Activated CD4-positive, alpha-beta T cell treated with anti-CD3 and anti-CD28 coated beads, Interleukin-2, Interleukin-4, amounts not matched to agents 100 ng/mL and 50 ng/mL, durations not matched to agents 16 hours and 8 hours (primary cell): Measurements from ENCODE around the gene PPFIA2.
"Not testable (repeated sequence)": the region's sequence is repeated elsewhere in the genome, so short reads cannot be mapped to it uniquely, and the experiment has no call there.

Experiments used
- DNase-seq: peaks from one replicate; pipeline ENCODE4 v3.0.0-alpha.2; 2020; ENCODE audit warnings: low spot score

Gene PPFIA2

GRCh38 chr12:81261508-81262207 lies 497.5 kb downstream of the PPFIA2 start:
- no peak for DNase-seq

- DNase-seq, result no peak
These were observed 499.8 kb downstream of the PPFIA2 start for GRCh38 chr12:81259360-81259759.

GRCh38 chr12:81257947-81258551 lies 501.1 kb downstream of the PPFIA2 start:
- DNase-seq, result no peak

GRCh38 chr12:81255947-81256346 lies 503.2 kb downstream of the PPFIA2 start:
- no peak for DNase-seq

GRCh38 chr12:81255456-81255855 lies 503.7 kb downstream of the PPFIA2 start:
- no peak for DNase-seq

DNA sequence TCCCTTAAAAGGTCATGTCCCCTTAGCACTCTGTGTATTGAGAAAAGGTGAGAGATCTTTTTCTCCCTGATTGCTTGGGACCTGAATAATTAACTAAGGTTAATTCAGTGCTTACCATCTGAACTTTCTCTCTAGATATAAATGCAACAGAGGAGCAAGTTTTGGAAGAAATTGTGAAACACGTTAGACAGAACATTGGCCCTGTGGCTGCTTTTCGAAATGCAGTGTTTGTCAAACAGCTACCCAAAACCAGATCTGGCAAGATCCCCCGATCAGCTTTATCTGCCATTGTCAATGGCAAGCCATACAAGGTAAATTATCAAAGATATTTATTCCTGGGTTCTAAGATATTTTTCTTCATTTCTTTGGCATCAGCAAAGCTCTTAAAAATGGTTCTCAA lies 505.8 kb downstream of the PPFIA2 start:
- DNase-seq, result no peak

- DNase-seq, result no peak
These were observed 506.9 kb downstream of the PPFIA2 start for GRCh38 chr12:81252228-81252627.

- no peak for DNase-seq
These were observed 509.2 kb downstream of the PPFIA2 start for GRCh38 chr12:81249976-81250375.

DNA sequence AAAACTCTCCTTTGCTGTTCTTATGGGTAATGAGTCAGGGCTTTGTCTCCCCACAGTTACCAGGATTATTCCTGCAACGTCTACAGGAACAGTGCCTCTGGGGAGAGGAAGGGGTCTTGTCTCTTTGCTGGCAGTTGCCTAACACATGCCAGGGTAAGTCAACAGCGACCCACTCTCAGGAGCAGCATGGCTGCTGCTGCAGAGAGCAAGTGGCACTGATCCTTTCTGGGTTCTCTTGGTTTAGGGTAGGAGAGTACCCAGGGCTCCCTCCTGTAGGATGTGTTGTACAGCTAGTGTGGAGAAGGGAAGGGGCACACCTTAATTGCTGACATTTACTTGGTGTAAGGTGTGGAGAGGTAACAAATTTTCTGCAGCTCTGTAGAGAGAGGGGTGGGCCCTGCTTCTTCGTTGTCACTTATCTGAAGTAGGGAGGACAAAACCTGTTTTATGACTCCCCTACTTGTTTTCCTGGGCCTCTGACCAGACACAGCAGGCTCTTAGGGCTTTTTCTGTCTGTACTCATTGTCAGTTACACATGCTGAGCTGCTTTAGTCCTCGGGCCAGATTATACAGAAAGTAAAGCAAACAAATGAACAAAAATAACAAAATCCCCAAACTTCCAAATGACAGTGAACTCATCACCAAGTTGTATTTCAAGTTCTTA lies 513.1 kb downstream of the PPFIA2 start:
- no peak for DNase-seq

DNA sequence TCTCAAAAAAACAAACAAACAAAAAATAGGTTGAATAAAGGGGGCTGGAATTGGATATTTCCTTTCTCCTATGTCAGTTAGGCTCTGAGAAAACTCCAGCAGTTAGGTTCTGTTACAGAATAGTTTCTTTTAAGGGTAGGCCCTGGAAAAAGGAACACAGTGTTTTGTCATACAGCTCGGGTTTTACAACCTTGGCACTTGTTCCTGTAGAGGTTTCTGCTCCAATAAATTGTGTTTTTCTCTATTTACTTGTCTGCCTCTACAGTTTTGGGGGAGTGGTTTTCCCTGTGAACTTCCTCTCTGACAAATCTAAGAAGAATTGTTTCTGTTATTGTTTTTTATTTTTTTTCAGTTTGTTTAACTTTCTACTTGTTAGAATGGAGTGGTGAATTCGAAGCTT lies 513.7 kb downstream of the PPFIA2 start:
- DNase-seq, result no peak

GRCh38 chr12:81231574-81232368 lies 527.4 kb downstream of the PPFIA2 start:
- no peak for DNase-seq

GRCh38 chr12:81229759-81230158 lies 529.4 kb downstream of the PPFIA2 start:
- no peak for DNase-seq

GRCh38 chr12:81224626-81225025 lies 534.5 kb downstream of the PPFIA2 start:
- DNase-seq, result no peak

GRCh38 chr12:81222846-81223592 lies 536.1 kb downstream of the PPFIA2 start:
- no peak for DNase-seq

- no peak for DNase-seq
These were observed 537.5 kb downstream of the PPFIA2 start for GRCh38 chr12:81221681-81222080.

- no peak for DNase-seq
These were observed 542.4 kb downstream of the PPFIA2 start for GRCh38 chr12:81216739-81217138.

- no peak for DNase-seq
These were observed 546.0 kb downstream of the PPFIA2 start for GRCh38 chr12:81212996-81213696.

DNA sequence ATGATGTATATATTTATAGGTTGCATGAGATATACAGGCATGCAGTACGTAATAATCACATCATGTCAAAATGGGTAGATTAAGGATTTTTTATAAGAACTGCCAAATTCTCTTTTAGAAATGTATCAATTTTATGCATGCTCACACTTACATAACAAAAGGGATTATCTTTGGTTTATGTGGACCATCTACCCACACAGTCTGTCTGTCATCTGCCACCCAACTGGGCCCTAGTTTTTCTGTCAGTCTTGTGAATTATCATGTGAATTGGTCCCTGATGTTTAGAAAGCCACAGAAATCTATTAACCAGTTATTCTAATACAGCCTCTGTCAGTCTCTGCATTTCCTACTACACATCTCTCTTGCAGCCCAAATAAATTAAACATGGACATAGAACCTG lies 547.8 kb downstream of the PPFIA2 start:
- no peak for DNase-seq

- not testable (repeated sequence) for DNase-seq
These were observed 549.4 kb downstream of the PPFIA2 start for GRCh38 chr12:81209772-81210225.

- DNase-seq, result no peak
These were observed 550.1 kb downstream of the PPFIA2 start for GRCh38 chr12:81209012-81209411.
